Activated naive CD8-positive, alpha-beta T cell treated with anti-CD3 and anti-CD28 coated beads, Interleukin-2, amount 50 U/mL, for 24 hours (primary cell): ENCODE data around the gene RSPH9.
A peak's percentile ranks its signal among the peaks of the same experiment; 100 is the strongest.

Experiments
- ATAC-seq: fragments of 150-1000 bp; cut with Tn5 transposase; one replicate; pipeline ENCODE4 v1.10.0; 2021
- DNase-seq: peaks from one replicate; pipeline ENCODE4 v3.0.0; 2021
- H3K27ac Mint-ChIP-seq: one replicate; pipeline ENCODE4 v1.8.0; 2021; ENCODE audit warnings: mild to moderate bottlenecking, mixed read lengths
- H3K27me3 Mint-ChIP-seq: one replicate; pipeline ENCODE4 v1.8.0; 2021; ENCODE audit warnings: mixed read lengths
- H3K36me3 Mint-ChIP-seq: one replicate; pipeline ENCODE4 v1.8.0; 2021; ENCODE audit warnings: low read depth, mixed read lengths
- H3K4me1 Mint-ChIP-seq: one replicate; pipeline ENCODE4 v1.8.0; 2021; ENCODE audit warnings: mixed read lengths
- H3K4me3 Mint-ChIP-seq: one replicate; pipeline ENCODE4 v1.8.0; 2021; ENCODE audit warnings: mild to moderate bottlenecking, moderate library complexity, mixed read lengths
- H3K9me3 Mint-ChIP-seq: one replicate; pipeline ENCODE4 v1.8.0; 2021; ENCODE audit warnings: mixed read lengths

The RSPH9 gene

GRCh38 chr6:43644940-43645612 lies at the start of gene RSPH9:
TSS of gene RSPH9 (plus strand) at chr6:43645036. CDS start at chr6:43645099, 63 bp downstream.
- ATAC-seq (peak; percentile 84), DNase-seq (peak; percentile 79)
- no peaks in the 10 kb centered on the region for H3K9me3 Mint-ChIP-seq
- H3K27ac Mint-ChIP-seq: peak within 1 kb of the TSS; percentile 24
- peaks cover 13% of the 10 kb centered on the region for H3K4me1 Mint-ChIP-seq
- peaks cover 13% of the 10 kb centered on the region for H3K36me3 Mint-ChIP-seq
- no peaks in the 10 kb centered on the region for H3K27me3 Mint-ChIP-seq
- H3K4me3 Mint-ChIP-seq: peak within 1 kb of the TSS; percentile 74

- DNase-seq: no peak
- H3K27me3 Mint-ChIP-seq: no peaks in the 10 kb centered on the region
- no peak overlapping the region for H3K4me3 Mint-ChIP-seq
- no peak for ATAC-seq
- peaks cover 33% of the 10 kb centered on the region for H3K36me3 Mint-ChIP-seq
- no peak overlapping the region for H3K27ac Mint-ChIP-seq
- H3K9me3 Mint-ChIP-seq: no peaks in the 10 kb centered on the region
- H3K4me1 Mint-ChIP-seq: no peaks in the 10 kb centered on the region
These were observed 44.2 kb upstream of the RSPH9 start for GRCh38 chr6:43600595-43600994.

- DNase-seq (no peak), ATAC-seq (no peak)
- H3K4me3 Mint-ChIP-seq: no peak overlapping the region
- no peaks in the 10 kb centered on the region for H3K9me3 Mint-ChIP-seq
- H3K27ac Mint-ChIP-seq: no peak overlapping the region
- H3K36me3 Mint-ChIP-seq: peaks cover 40% of the 10 kb centered on the region
- peaks cover 2% of the 10 kb centered on the region for H3K4me1 Mint-ChIP-seq
- H3K27me3 Mint-ChIP-seq: no peaks in the 10 kb centered on the region
These were observed 40.7 kb upstream of the RSPH9 start for GRCh38 chr6:43604174-43604573.

GRCh38 chr6:43606019-43606418 lies 38.8 kb upstream of the RSPH9 start:
- Mint-ChIP-seq H3K27ac (no peak overlapping the region), H3K9me3 (no peaks in the 10 kb centered on the region), H3K4me3 (no peak overlapping the region), H3K27me3 (no peaks in the 10 kb centered on the region), H3K4me1 (peaks cover 2% of the 10 kb centered on the region), H3K36me3 (peaks cover 40% of the 10 kb centered on the region)
- ATAC-seq (no peak), DNase-seq (no peak)

GRCh38 chr6:43608310-43608763 lies 36.5 kb upstream of the RSPH9 start:
- H3K4me1 Mint-ChIP-seq: peaks cover 2% of the 10 kb centered on the region
- no peaks in the 10 kb centered on the region for H3K27me3 Mint-ChIP-seq
- H3K9me3 Mint-ChIP-seq: no peaks in the 10 kb centered on the region
- ATAC-seq (peak; percentile 36), DNase-seq (peak; percentile 61)
- no peak overlapping the region for H3K4me3 Mint-ChIP-seq
- peaks cover 39% of the 10 kb centered on the region for H3K36me3 Mint-ChIP-seq
- no peak overlapping the region for H3K27ac Mint-ChIP-seq

GRCh38 chr6:43608807-43609206 lies 36.0 kb upstream of the RSPH9 start:
- Mint-ChIP-seq H3K27me3 (no peaks in the 10 kb centered on the region), H3K9me3 (no peaks in the 10 kb centered on the region), H3K36me3 (peaks cover 44% of the 10 kb centered on the region), H3K4me3 (no peak overlapping the region), H3K4me1 (peaks cover 2% of the 10 kb centered on the region), H3K27ac (no peak overlapping the region)
- ATAC-seq: no peak
- no peak for DNase-seq

GRCh38 chr6:43609402-43609801 lies 35.4 kb upstream of the RSPH9 start:
- no peaks in the 10 kb centered on the region for H3K27me3 Mint-ChIP-seq
- DNase-seq (no peak), ATAC-seq (no peak)
- no peaks in the 10 kb centered on the region for H3K9me3 Mint-ChIP-seq
- peaks cover 42% of the 10 kb centered on the region for H3K36me3 Mint-ChIP-seq
- peaks cover 2% of the 10 kb centered on the region for H3K4me1 Mint-ChIP-seq
- no peak overlapping the region for H3K27ac Mint-ChIP-seq
- H3K4me3 Mint-ChIP-seq: no peak overlapping the region

GRCh38 chr6:43610431-43610830 lies 34.4 kb upstream of the RSPH9 start:
- no peak for ATAC-seq

GRCh38 chr6:43613721-43614395 lies 31.0 kb upstream of the RSPH9 start:
- peaks cover 36% of the 10 kb centered on the region for H3K36me3 Mint-ChIP-seq
- no peaks in the 10 kb centered on the region for H3K27me3 Mint-ChIP-seq
- H3K27ac Mint-ChIP-seq: no peak overlapping the region
- no peaks in the 10 kb centered on the region for H3K9me3 Mint-ChIP-seq
- H3K4me1 Mint-ChIP-seq: no peaks in the 10 kb centered on the region
- ATAC-seq (no peak), DNase-seq (no peak)
- no peak overlapping the region for H3K4me3 Mint-ChIP-seq

More at GRCh38 chr6:43610431-43610830, 34.4 kb upstream of the RSPH9 start:
- no peak for DNase-seq
- H3K27me3 Mint-ChIP-seq: no peaks in the 10 kb centered on the region
- H3K27ac Mint-ChIP-seq: no peak overlapping the region
- H3K4me1 Mint-ChIP-seq: peaks cover 2% of the 10 kb centered on the region
- peaks cover 43% of the 10 kb centered on the region for H3K36me3 Mint-ChIP-seq
- H3K9me3 Mint-ChIP-seq: no peaks in the 10 kb centered on the region
- no peak overlapping the region for H3K4me3 Mint-ChIP-seq

- DNase-seq (no peak), ATAC-seq (no peak)
- Mint-ChIP-seq H3K36me3 (peaks cover 33% of the 10 kb centered on the region), H3K9me3 (no peaks in the 10 kb centered on the region), H3K4me1 (no peaks in the 10 kb centered on the region), H3K27me3 (no peaks in the 10 kb centered on the region), H3K4me3 (no peak overlapping the region), H3K27ac (no peak overlapping the region)
These were observed 30.5 kb upstream of the RSPH9 start for GRCh38 chr6:43614396-43614730.

- Mint-ChIP-seq H3K27me3 (no peaks in the 10 kb centered on the region), H3K4me1 (no peaks in the 10 kb centered on the region), H3K27ac (no peak overlapping the region), H3K4me3 (no peak overlapping the region), H3K36me3 (peaks cover 32% of the 10 kb centered on the region), H3K9me3 (no peaks in the 10 kb centered on the region)
- ATAC-seq (no peak), DNase-seq (no peak)
These were observed 27.9 kb upstream of the RSPH9 start for GRCh38 chr6:43616725-43617472.

- Mint-ChIP-seq H3K9me3 (no peaks in the 10 kb centered on the region), H3K27me3 (no peaks in the 10 kb centered on the region), H3K4me1 (peaks cover 2% of the 10 kb centered on the region), H3K27ac (no peak overlapping the region), H3K4me3 (no peak overlapping the region), H3K36me3 (peaks cover 37% of the 10 kb centered on the region)
- ATAC-seq (peak; percentile 7), DNase-seq (no peak)
These were observed 23.6 kb upstream of the RSPH9 start for GRCh38 chr6:43621078-43621835.

GRCh38 chr6:43621836-43622180 lies 23.0 kb upstream of the RSPH9 start:
- ATAC-seq (no peak), DNase-seq (no peak)
- Mint-ChIP-seq H3K36me3 (peaks cover 34% of the 10 kb centered on the region), H3K27ac (peak overlapping the region; percentile 7), H3K4me3 (no peak overlapping the region), H3K4me1 (peaks cover 6% of the 10 kb centered on the region), H3K9me3 (no peaks in the 10 kb centered on the region), H3K27me3 (no peaks in the 10 kb centered on the region)

GRCh38 chr6:43622541-43622940 lies 22.3 kb upstream of the RSPH9 start:
- DNase-seq (no peak), ATAC-seq (no peak)
- no peak overlapping the region for H3K4me3 Mint-ChIP-seq
- H3K27me3 Mint-ChIP-seq: no peaks in the 10 kb centered on the region
- no peaks in the 10 kb centered on the region for H3K9me3 Mint-ChIP-seq
- H3K4me1 Mint-ChIP-seq: peaks cover 13% of the 10 kb centered on the region
- H3K36me3 Mint-ChIP-seq: peaks cover 37% of the 10 kb centered on the region
- no peak overlapping the region for H3K27ac Mint-ChIP-seq
